Fibroblast of pulmonary artery (primary cell): ENCODE measurements around the gene FARP2.

Experiments used
- DNase-seq: peaks from one replicate; pipeline ENCODE4 v3.0.0-alpha.2; 2010; ENCODE audit warnings: low read depth
- H3K4me3 ChIP-seq: replicated peaks from 2 replicates; pipeline ENCODE4 v1.5.1; 2011; ENCODE audit warnings: low read depth, mild to moderate bottlenecking, control low read depth, low read length, moderate library complexity
- CTCF ChIP-seq: IDR thresholded peaks from 2 replicates; pipeline ENCODE4 v1.5.1; 2011; ENCODE audit warnings: mild to moderate bottlenecking, control low read depth, low read length, inconsistent platforms; ENCODE audit errors: missing control alignments

The FARP2 gene

DNA sequence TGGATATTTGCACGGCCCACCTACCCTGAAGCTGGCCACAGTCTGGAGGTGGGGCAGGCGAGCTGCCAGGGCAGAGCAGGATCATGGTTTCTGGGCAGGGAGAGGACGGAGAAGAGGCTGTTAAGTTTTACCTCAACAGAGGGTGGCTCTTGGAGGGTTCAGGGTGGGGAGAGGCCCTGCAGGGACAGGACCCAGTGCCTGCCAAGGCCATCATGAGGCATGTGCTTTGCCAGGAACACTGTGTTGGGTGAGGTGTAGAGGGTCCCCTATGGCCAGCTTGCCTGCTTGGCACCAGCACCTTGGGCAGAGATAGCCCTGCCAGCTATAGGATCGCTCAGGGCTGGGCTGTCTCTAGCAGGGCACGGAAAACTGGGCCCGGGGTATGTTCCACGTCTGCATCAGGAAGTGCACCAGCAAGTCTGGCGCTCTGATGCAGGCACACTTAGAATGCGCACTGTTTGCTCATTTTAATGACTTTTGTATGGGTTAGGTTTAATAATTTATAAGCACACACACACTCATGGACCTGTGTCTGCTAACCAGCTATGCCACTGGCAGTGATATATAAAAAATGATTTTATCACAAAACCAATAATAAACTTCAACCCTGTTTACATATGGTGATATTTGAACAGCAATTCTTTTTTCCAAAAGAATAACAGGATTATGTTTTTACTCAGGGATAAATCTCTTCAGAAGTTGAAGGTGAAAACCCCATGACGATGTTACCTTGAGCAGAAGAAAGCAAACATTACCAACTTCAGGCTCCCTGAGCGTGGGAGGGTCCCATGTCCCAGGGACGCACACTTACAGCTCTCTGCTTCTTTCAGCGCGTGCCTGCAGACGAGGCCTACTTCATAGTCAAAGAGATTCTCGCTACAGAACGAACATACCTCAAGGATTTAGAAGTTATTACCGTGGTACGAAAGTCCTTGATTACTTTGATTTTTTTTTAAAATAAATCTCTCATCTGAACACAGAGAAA lies 105.9 kb downstream of the FARP2 start:
- DNase-seq = no peak
- H3K4me3 ChIP-seq = no peak overlapping the region
- TF ChIP-seq CTCF = no peak

DNA sequence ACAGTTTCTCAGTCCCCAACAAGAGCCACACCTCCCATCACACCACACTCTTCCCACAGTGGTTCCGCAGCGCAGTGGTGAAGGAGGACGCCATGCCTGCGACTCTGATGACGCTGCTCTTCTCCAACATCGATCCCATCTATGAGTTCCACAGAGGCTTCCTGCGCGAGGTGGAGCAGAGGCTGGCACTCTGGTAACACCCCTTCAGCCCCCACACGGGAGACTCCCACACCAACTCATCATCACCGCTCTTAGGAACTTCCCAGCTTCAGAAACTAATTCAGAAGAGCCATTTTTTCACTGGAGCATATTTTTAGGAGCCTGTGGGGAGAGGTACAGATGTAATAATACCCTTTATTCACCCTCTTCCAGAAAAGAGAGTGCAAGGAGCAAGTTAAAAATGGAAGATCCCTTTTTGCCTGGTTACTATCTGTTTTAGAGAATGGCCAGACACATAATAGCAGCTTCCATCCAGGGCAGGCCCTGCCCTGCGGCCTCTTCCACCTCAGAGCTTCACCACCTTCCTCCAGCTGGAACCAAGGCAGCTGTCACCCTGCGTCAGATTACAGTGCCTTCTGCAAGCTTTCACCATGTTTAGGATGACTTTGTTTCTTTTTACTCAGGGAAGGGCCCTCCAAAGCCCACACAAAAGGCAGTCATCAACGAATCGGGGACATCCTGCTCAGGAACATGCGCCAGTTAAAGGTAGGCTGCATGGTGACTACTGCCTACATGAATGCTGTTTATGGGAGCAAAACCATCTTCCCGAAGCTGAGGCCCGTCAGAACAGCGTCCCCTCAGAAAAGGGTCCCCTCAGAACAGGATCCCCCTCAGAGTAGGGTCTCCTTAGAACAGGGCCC lies 107.4 kb downstream of the FARP2 start:
- no peak overlapping the region for H3K4me3 ChIP-seq
- no peak for TF ChIP-seq CTCF
- DNase-seq = no peak

DNA sequence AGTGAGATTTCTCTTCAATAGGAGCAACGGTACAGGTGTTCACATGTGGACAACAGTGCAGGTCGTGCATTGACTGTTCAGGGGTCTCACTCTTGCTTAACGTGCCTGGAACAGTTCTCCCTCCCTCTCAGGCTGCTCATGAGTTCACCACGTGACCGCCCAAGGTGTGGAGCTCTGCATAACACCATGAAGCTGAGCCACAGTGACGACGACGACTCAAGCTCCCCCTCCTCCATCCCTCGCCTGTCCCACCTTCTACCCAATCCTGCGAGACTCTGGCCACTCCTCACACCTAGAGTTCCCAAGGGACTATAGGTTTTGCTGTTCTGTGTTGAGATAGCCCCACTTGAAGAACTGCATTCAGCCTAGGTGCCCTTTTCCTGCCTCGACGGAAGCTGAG lies 109.5 kb downstream of the FARP2 start:
- H3K4me3 ChIP-seq = no peak overlapping the region
- no peak for TF ChIP-seq CTCF
- no peak for DNase-seq

DNA sequence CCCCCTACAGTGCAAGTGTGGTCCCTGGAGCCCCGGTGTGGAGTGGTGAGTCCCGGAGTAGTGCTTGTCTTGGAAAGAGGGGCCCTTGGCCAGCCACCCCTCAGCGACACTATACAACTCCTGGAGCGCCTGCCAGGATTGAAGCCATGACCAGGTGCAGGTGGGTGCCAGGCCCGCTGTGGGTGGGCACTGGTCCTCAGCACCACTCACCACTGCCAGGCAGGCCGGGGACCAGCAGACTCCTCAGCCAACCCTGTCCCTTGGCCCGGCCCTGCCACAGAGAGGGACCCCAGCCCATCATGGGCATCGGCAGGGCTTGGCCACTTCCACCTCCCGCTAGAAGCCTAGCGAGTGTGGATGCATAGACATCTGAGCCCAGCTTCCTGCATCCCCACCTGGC lies 110.1 kb downstream of the FARP2 start:
- no peak for DNase-seq
- no peak overlapping the region for H3K4me3 ChIP-seq
- TF ChIP-seq CTCF = no peak

GRCh38 chr2:241467777-241468475 lies 111.8 kb downstream of the FARP2 start:
- DNase-seq = no peak
- no peak for TF ChIP-seq CTCF
- no peak overlapping the region for H3K4me3 ChIP-seq

DNA sequence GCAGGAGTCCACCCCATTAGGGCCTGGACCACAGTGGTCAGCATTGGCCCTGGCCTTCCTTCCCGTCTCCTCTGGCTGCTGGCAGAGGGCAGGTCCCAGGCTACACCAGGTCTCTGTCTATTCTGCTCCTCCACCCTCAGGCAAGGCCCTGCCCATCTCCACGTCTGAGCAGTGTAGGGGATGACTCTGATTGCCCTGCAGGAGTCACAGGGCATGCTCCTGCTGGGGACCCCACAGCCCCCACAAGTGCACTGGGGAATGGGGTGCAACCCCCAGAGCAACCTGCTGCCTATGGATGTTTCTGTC lies 112.3 kb downstream of the FARP2 start:
- no peak for TF ChIP-seq CTCF
- no peak overlapping the region for H3K4me3 ChIP-seq
- DNase-seq = no peak
